Measurements from ENCODE around the gene EEF1AKMT2.

The EEF1AKMT2 gene

DNA sequence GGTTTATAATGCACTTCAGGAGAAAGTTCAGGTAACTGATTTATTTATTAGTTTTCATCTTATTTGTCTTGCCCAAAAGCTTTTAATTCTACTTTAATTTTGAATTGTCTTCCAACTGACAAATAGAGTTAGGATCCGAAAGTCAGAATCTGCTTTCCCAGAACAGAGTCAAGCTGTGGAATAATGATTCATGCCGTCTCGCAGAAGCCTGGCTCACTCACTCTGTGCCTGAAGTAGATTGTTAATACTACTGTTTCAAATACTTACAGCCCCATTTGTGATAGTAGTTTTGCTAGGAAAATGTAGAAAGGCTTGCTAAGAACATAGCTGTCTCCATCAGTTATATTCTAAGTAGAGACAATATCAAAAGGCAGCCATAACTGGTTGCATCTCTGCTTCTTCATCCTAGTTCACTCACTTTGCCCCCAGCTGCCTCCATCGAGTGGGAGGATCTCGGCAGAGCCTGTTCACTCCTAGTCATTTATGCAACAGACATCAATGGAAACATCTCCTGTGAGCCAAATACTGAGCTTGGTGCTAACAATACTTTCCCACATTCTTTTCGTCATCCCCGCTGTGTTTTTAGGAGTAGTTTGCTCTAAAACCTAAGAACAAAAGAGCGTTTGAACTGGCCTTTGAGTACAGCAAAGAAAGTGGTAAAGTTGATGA, 37.9 kb upstream of the EEF1AKMT2 start:
- TF ChIP-seq, protein P1, sequence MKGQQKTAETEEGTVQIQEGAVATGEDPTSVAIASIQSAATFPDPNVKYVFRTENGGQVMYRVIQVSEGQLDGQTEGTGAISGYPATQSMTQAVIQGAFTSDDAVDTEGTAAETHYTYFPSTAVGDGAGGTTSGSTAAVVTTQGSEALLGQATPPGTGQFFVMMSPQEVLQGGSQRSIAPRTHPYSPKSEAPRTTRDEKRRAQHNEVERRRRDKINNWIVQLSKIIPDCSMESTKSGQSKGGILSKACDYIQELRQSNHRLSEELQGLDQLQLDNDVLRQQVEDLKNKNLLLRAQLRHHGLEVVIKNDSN (IDR thresholded peaks at IDR 0.05): no peak
- TF ChIP-seq TCF12 (IDR thresholded peaks at IDR 0.05; ENCODE audit: low read depth) (no peak), NFIC (IDR thresholded peaks at IDR 0.05) (no peak), EP300 (IDR thresholded peaks at IDR 0.05; ENCODE audit: borderline replicate concordance) (no peak), TEAD4 (IDR thresholded peaks at IDR 0.05) (no peak)

DNA sequence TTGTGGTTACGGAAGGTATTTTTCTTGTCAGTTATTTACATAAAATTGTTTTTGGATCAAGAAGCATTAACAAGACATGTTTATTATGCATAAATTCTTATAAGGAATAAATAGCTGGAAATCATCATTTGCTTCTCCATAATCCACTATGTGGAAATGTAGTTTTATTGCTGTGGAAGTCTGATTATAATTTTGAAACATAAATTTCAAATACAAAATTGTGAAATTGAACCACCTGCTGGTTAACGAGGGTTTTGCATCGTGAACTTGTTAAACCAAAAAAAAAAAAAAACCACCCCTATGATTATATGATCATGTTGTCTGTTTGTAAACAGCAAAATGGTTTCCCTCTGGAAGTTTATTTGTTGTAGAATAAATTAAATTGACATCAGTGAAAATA, 35.8 kb upstream of the EEF1AKMT2 start:
- TF ChIP-seq RAD21 (IDR thresholded peaks at IDR 0.05; ENCODE audit: low read depth) (peak; percentile 11; the same call in 1 of the 2 replicates), TEAD4 (IDR thresholded peaks at IDR 0.05) (no peak), CEBPB (IDR thresholded peaks at IDR 0.05) (0 out of 2 replicates have a peak, but pooled peaks have one; percentile 13)

DNA sequence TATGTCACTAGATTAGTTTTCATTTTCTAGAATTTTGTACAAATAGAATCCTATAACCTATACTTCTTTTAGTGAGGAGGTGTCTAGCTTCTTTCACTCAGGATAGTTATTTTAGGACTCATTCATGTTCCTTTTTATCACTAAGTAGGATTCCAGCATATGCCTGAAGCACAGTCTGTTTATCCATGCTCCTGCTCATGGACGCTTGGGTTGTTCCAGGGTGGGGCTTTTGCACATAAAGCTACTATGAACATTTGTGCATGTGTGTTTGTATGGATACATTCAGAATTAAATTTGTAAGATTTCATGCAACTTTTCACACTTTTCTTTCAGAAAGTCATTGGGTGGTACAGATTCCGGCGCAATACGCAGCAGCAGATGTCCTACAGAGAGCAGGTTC, 34.6 kb upstream of the EEF1AKMT2 start:
- TF ChIP-seq EGR1 (IDR thresholded peaks at IDR 0.05) (no peak), TAF1 (IDR thresholded peaks at IDR 0.05; ENCODE audit: low read depth) (no peak), FOXM1 (IDR thresholded peaks at IDR 0.05; ENCODE audit: borderline replicate concordance, low read depth) (no peak), TCF12 (IDR thresholded peaks at IDR 0.05; ENCODE audit: low read depth) (no peak), RAD21 (IDR thresholded peaks at IDR 0.05; ENCODE audit: low read depth) (no peak)
- TF ChIP-seq, protein P1 (IDR thresholded peaks at IDR 0.05): no peak

DNA sequence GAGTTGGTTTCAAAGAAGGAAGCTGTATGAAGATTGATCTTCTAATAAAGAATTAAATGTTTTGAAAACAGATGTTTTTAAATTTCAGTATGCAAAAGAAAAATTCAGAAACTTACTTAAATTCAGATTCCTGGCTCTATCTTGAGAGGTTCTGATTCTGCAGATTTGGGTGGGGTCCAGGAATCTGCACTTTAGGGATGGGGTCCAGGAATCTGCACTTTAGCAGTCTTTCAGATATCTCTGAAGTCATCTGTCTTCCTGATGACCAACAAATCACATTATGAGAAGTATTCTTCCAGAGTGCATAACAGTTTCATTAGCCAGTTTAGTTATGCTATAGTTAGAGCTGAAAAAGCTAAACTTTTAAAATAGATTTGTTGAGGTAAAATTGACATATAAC, 34.0 kb upstream of the EEF1AKMT2 start:
- TF ChIP-seq, protein P2, sequence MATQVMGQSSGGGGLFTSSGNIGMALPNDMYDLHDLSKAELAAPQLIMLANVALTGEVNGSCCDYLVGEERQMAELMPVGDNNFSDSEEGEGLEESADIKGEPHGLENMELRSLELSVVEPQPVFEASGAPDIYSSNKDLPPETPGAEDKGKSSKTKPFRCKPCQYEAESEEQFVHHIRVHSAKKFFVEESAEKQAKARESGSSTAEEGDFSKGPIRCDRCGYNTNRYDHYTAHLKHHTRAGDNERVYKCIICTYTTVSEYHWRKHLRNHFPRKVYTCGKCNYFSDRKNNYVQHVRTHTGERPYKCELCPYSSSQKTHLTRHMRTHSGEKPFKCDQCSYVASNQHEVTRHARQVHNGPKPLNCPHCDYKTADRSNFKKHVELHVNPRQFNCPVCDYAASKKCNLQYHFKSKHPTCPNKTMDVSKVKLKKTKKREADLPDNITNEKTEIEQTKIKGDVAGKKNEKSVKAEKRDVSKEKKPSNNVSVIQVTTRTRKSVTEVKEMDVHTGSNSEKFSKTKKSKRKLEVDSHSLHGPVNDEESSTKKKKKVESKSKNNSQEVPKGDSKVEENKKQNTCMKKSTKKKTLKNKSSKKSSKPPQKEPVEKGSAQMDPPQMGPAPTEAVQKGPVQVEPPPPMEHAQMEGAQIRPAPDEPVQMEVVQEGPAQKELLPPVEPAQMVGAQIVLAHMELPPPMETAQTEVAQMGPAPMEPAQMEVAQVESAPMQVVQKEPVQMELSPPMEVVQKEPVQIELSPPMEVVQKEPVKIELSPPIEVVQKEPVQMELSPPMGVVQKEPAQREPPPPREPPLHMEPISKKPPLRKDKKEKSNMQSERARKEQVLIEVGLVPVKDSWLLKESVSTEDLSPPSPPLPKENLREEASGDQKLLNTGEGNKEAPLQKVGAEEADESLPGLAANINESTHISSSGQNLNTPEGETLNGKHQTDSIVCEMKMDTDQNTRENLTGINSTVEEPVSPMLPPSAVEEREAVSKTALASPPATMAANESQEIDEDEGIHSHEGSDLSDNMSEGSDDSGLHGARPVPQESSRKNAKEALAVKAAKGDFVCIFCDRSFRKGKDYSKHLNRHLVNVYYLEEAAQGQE (IDR thresholded peaks at IDR 0.05; ENCODE audit: low read depth): no peak
- TF ChIP-seq FOXM1 (IDR thresholded peaks at IDR 0.05; ENCODE audit: borderline replicate concordance, low read depth) (no peak), YY1 (IDR thresholded peaks at IDR 0.05; ENCODE audit: low read depth) (no peak), CEBPB (IDR thresholded peaks at IDR 0.05) (no peak), EP300 (IDR thresholded peaks at IDR 0.05; ENCODE audit: borderline replicate concordance) (no peak), TAF1 (IDR thresholded peaks at IDR 0.05; ENCODE audit: low read depth) (no peak)
- TF ChIP-seq, protein P1 (IDR thresholded peaks at IDR 0.05): no peak

DNA sequence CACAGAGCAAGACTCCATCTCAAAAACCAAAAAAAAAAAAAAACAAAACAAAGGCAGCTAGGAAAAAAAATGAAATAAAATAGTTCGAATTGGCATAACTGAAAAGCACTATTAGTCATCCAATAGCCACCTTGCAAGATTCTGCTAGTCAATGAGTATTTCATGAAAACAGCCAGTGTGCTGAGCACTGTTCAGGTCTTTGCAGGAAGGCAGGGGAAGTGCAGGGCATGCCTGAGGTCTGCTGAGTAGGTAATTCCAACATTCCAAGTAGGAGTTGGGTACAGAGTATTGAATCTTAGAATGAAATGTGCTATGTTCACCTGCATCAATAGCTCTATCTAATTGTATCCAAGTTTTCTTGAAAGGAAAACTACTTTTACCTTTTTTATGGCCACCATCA, 32.8 kb upstream of the EEF1AKMT2 start:
- no peak for TF ChIP-seq RAD21 (IDR thresholded peaks at IDR 0.05; ENCODE audit: low read depth)
- TF ChIP-seq, protein P3, sequence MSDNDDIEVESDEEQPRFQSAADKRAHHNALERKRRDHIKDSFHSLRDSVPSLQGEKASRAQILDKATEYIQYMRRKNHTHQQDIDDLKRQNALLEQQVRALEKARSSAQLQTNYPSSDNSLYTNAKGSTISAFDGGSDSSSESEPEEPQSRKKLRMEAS (IDR thresholded peaks at IDR 0.05): no peak
- TF ChIP-seq TCF12 (IDR thresholded peaks at IDR 0.05; ENCODE audit: low read depth): no peak
- TF ChIP-seq TAF1 (IDR thresholded peaks at IDR 0.05; ENCODE audit: low read depth): no peak
- TF ChIP-seq YY1 (IDR thresholded peaks at IDR 0.05; ENCODE audit: low read depth): no peak
- TF ChIP-seq CREB1 (IDR thresholded peaks at IDR 0.05; ENCODE audit: low read depth): no peak
- TF ChIP-seq NFIC (IDR thresholded peaks at IDR 0.05): no peak
- TF ChIP-seq, protein P2 (IDR thresholded peaks at IDR 0.05; ENCODE audit: low read depth): no peak
- no peak for TF ChIP-seq EGR1 (IDR thresholded peaks at IDR 0.05)
- no peak for TF ChIP-seq FOXM1 (IDR thresholded peaks at IDR 0.05; ENCODE audit: borderline replicate concordance, low read depth)
- TF ChIP-seq EP300 (IDR thresholded peaks at IDR 0.05; ENCODE audit: borderline replicate concordance): no peak
- TF ChIP-seq CEBPB (IDR thresholded peaks at IDR 0.05): no peak
- TF ChIP-seq TEAD4 (IDR thresholded peaks at IDR 0.05): no peak
- no peak for TF ChIP-seq ZBTB7A (IDR thresholded peaks at IDR 0.05; ENCODE audit: low read depth)
- TF ChIP-seq, protein P1 (IDR thresholded peaks at IDR 0.05): no peak

DNA sequence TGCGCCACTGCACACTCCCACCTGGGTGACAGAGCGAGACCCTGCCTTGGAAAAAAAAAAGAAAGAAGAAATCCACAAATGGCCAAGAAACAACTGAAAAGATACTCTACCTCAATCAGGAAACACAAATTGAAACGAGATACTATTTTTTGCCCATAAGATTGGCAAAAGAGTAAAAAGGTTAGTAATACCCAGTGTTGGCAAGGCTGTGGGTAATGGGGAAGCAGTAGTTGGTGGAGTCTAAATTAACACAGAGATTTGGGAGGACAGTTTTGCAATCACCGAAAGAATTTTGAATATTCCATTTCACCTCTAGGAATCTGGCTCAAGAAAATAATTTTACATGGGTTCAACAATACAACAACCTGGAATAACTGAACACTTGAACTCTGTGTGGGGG, 29.8 kb upstream of the EEF1AKMT2 start:
- TF ChIP-seq NFIC (IDR thresholded peaks at IDR 0.05) (no peak), TEAD4 (IDR thresholded peaks at IDR 0.05) (no peak), YY1 (IDR thresholded peaks at IDR 0.05; ENCODE audit: low read depth) (no peak), CREB1 (IDR thresholded peaks at IDR 0.05; ENCODE audit: low read depth) (no peak)
- TF ChIP-seq, protein P2 (IDR thresholded peaks at IDR 0.05; ENCODE audit: low read depth): no peak
- TF ChIP-seq, protein P3 (IDR thresholded peaks at IDR 0.05): no peak
